ENCODE measurements around the gene IL9.

IL9 gene

GRCh38 chr5:135894789-135895188 lies 852 bp downstream of the IL9 start:
- TF ChIP-seq, protein P1, sequence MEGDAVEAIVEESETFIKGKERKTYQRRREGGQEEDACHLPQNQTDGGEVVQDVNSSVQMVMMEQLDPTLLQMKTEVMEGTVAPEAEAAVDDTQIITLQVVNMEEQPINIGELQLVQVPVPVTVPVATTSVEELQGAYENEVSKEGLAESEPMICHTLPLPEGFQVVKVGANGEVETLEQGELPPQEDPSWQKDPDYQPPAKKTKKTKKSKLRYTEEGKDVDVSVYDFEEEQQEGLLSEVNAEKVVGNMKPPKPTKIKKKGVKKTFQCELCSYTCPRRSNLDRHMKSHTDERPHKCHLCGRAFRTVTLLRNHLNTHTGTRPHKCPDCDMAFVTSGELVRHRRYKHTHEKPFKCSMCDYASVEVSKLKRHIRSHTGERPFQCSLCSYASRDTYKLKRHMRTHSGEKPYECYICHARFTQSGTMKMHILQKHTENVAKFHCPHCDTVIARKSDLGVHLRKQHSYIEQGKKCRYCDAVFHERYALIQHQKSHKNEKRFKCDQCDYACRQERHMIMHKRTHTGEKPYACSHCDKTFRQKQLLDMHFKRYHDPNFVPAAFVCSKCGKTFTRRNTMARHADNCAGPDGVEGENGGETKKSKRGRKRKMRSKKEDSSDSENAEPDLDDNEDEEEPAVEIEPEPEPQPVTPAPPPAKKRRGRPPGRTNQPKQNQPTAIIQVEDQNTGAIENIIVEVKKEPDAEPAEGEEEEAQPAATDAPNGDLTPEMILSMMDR (IDR thresholded peaks at IDR 0.05; ENCODE audit: low read depth, low read length): no peak
- DNase-seq (ENCODE audit: low read depth in 2 of 2): no peak
- H3K4me3 ChIP-seq (replicated peaks in 1 of 2; ENCODE audit: low read depth in 2 of 2, low read length in 2 of 2): no peak overlapping the region

DNA sequence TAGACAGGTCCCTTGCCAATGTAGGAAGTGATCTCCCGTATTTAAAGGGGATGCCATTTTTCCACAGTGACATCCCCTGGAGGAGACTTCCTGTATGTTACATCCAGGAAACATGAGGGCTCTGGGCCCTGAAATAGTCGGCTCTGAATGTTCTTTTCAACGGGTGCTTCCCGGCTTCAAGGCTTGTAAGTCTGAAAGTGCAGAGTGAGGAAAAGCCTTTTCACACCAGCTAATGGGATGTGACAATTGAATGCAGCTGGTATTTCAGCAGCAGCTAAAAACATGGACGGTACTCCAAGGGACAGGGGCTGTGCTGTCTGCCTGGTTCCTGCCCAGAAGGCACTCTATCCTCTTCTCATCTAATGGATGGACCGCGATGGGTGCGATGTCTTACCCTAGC lies 1.4 kb downstream of the IL9 start:
- TF ChIP-seq, protein P1 (IDR thresholded peaks at IDR 0.05; ENCODE audit: low read depth, low read length): no peak
- DNase-seq (ENCODE audit: low read depth in 2 of 2): no peak
- H3K4me3 ChIP-seq (replicated peaks in 1 of 2; ENCODE audit: low read depth in 2 of 2, low read length in 2 of 2): no peak overlapping the region

DNA sequence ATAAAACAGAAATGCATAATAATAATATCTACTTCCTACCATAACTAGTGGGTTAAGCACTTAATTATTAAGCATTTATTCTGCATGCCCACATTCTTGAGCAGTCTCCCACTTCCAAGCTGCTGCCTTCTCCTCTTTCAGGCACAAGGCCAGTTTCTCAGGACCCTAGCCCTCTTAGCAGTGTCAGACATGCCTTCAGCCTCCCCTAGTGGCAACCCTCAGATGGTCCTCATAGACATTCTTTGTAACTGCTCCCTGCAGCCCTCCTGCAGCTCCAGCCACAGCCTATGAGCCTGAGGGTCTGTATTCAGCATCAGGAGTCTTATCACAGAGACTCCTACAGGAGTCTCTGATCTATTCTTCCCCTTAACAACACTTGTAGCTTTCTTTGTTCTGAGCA lies 3.9 kb downstream of the IL9 start:
- TF ChIP-seq, protein P1 (IDR thresholded peaks at IDR 0.05; ENCODE audit: low read depth, low read length): peak; percentile 17
- no peak overlapping the region for H3K4me3 ChIP-seq (replicated peaks in 1 of 2; ENCODE audit: low read depth in 2 of 2, low read length in 2 of 2)
- DNase-seq (ENCODE audit: low read depth in 2 of 2): no peak

GRCh38 chr5:135891268-135891667 lies 4.4 kb downstream of the IL9 start:
- H3K4me3 ChIP-seq (replicated peaks in 1 of 2; ENCODE audit: low read depth in 2 of 2, low read length in 2 of 2): no peak overlapping the region
- TF ChIP-seq, protein P1 (IDR thresholded peaks at IDR 0.05; ENCODE audit: low read depth, low read length): no peak
- peak in 1 of 2 donors; percentile 65 for DNase-seq (ENCODE audit: low read depth in 2 of 2)

GRCh38 chr5:135890867-135891266 lies 4.8 kb downstream of the IL9 start:
- DNase-seq (ENCODE audit: low read depth in 2 of 2): no peak
- no peak overlapping the region for H3K4me3 ChIP-seq (replicated peaks in 1 of 2; ENCODE audit: low read depth in 2 of 2, low read length in 2 of 2)
- TF ChIP-seq, protein P1 (IDR thresholded peaks at IDR 0.05; ENCODE audit: low read depth, low read length): no peak

DNA sequence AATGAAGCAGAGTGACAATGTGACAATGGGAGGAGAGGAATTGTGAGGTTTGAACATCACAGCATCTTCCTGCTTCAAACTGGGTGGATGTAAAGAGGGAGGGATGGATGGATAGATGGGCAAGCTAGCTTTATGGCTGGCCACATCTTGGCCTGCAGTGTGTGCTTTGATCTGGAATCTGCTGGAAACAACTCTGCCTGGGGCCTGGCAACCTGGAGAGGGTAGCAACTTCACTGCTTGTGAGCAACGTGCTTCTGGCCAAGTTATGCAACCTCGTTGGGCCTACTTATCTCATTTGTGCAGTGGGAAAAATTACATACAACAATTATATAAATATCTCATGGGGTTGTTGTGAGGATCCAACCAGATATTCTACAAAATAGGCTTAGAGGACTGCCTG lies 5.3 kb downstream of the IL9 start:
- H3K4me3 ChIP-seq (replicated peaks in 1 of 2; ENCODE audit: low read depth in 2 of 2, low read length in 2 of 2): no peak overlapping the region
- DNase-seq (ENCODE audit: low read depth in 2 of 2): peak in 1 of 2 donors; percentile 55
- TF ChIP-seq, protein P1 (IDR thresholded peaks at IDR 0.05; ENCODE audit: low read depth, low read length): no peak

GRCh38 chr5:135887881-135888614 lies 7.6 kb downstream of the IL9 start:
- no peak overlapping the region for H3K4me3 ChIP-seq (replicated peaks in 1 of 2; ENCODE audit: low read depth in 2 of 2, low read length in 2 of 2)
- TF ChIP-seq, protein P1 (IDR thresholded peaks at IDR 0.05; ENCODE audit: low read depth, low read length): no peak
- peak; percentile 38 to 60 for DNase-seq (ENCODE audit: low read depth in 2 of 2)
